ENCODE results near the gene ARHGEF10L. TPM values are rescaled to one million over a fixed set of nuclear protein-coding genes. Genes with fewer than 3 reads are reported as not detected.

Gene ARHGEF10L
- total RNA-seq, 4 donors from 2014 or later = 30.0 to 61.4 (median 44.7) TPM

DNA sequence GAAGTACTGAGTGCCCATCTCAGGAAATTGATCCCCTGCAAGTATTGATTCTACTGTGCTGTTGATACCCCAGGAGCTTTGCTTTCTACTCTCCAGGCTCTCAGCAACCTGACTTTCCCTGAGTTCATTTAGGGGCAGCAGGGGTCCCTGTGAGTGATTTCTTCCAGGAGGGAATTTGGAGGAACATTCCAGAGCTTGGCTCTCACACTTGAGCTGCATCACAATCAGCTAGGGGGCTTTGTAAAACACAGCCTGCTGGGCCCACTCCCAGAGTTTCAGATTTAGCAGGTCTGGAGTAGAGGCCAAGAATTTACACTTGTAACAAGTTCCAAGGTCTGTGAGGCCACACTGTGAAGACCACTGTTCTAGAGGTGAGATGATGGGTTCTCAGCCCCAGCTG lies 199.6 kb downstream of the ARHGEF10L start:
- Histone ChIP-seq H3K36me3 (no peaks in the 10 kb centered on the region), H3K4me1 (peaks cover 0 to 6% (median 0%) of the 10 kb centered on the region in 3 donors), H3K27me3 (peaks cover 0 to 81% (median 1%) of the 10 kb centered on the region in 4 donors), H3K4me3 (no peak overlapping the region), H3K27ac (no peak overlapping the region), H3K9me3 (no peaks in the 10 kb centered on the region)
- intact Hi-C loops (cut with DNase I) = no loop called here
- TF ChIP-seq POLR2A (IDR thresholded peaks at IDR 0.05) = no peak
- TF ChIP-seq, protein P1, sequence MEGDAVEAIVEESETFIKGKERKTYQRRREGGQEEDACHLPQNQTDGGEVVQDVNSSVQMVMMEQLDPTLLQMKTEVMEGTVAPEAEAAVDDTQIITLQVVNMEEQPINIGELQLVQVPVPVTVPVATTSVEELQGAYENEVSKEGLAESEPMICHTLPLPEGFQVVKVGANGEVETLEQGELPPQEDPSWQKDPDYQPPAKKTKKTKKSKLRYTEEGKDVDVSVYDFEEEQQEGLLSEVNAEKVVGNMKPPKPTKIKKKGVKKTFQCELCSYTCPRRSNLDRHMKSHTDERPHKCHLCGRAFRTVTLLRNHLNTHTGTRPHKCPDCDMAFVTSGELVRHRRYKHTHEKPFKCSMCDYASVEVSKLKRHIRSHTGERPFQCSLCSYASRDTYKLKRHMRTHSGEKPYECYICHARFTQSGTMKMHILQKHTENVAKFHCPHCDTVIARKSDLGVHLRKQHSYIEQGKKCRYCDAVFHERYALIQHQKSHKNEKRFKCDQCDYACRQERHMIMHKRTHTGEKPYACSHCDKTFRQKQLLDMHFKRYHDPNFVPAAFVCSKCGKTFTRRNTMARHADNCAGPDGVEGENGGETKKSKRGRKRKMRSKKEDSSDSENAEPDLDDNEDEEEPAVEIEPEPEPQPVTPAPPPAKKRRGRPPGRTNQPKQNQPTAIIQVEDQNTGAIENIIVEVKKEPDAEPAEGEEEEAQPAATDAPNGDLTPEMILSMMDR (IDR thresholded peaks at IDR 0.05) = no peak
- DNase-seq = no peak

- intact Hi-C loops (cut with DNase I) = no loop called here
- Histone ChIP-seq H3K27me3 (peaks cover 0 to 79% (median 1%) of the 10 kb centered on the region in 4 donors), H3K36me3 (no peaks in the 10 kb centered on the region), H3K27ac (no peak overlapping the region), H3K9me3 (no peaks in the 10 kb centered on the region), H3K4me3 (no peak overlapping the region), H3K4me1 (peaks cover 0 to 6% (median 0%) of the 10 kb centered on the region in 3 donors)
- DNase-seq = no peak
- no peak for TF ChIP-seq POLR2A (IDR thresholded peaks at IDR 0.05)
- TF ChIP-seq, protein P1 (IDR thresholded peaks at IDR 0.05) = no peak
- WGBS, 2 donors = 50 to 85% methylated on average over 2 to 5 of the region's 5 CpGs
These were observed 201.6 kb downstream of the ARHGEF10L start for GRCh38 chr1:17741052-17741451.

- no peak overlapping the region for H3K27ac ChIP-seq
- H3K9me3 ChIP-seq = no peaks in the 10 kb centered on the region
- no peak overlapping the region for H3K4me3 ChIP-seq
- peaks cover 0 to 67% (median 1%) of the 10 kb centered on the region in 4 donors for H3K27me3 ChIP-seq
- DNase-seq = no peak
- WGBS, 2 donors = 14 to 18% methylated on average over 5 of the region's 5 CpGs
- no peaks in the 10 kb centered on the region for H3K36me3 ChIP-seq
- intact Hi-C loops (cut with DNase I) = no loop called here
- peaks cover 0 to 6% (median 0%) of the 10 kb centered on the region in 3 donors for H3K4me1 ChIP-seq
- no peak for TF ChIP-seq POLR2A (IDR thresholded peaks at IDR 0.05)
- TF ChIP-seq, protein P1 (IDR thresholded peaks at IDR 0.05) = no peak
These were observed 203.1 kb downstream of the ARHGEF10L start for GRCh38 chr1:17742583-17742982.

DNA sequence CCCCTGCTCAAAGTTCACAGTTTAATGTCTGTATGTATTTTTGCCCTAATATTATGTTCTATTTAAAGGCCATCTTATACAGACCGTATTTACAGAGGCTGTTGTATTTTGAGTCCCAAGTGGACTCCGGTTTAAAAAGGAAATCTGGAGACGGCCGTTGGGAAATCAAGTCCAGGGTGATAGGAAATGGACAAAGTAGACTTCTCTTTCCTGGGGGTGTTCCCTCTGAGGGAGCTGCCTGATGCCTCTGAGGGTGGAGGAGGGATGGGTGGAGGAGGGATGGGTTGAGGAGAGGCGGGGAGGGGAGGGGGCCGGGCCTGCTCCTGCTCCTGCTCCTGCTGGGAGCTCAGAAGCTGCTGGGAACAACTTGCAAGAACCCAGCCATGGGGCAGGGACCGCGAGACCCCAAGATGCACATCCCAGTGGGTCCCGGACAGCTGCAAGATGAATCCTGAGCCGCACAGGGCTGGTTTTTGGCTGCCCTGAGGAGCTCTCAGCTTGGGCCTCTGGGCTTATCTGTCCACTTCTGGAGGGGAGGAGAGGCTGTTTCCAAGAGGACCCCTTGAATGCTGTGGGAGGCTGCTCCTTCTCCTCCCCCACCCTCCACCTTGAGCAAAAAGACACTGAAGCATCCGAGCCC lies 203.6 kb downstream of the ARHGEF10L start:
- DNase-seq = no peak
- intact Hi-C loops (cut with DNase I) = no loop called here

GRCh38 chr1:17743925-17744324 lies 204.4 kb downstream of the ARHGEF10L start:
- peaks cover 0 to 6% (median 0%) of the 10 kb centered on the region in 3 donors for H3K4me1 ChIP-seq
- H3K27ac ChIP-seq = no peak overlapping the region
- H3K4me3 ChIP-seq = no peak overlapping the region
- H3K9me3 ChIP-seq = no peaks in the 10 kb centered on the region
- TF ChIP-seq POLR2A (IDR thresholded peaks at IDR 0.05) = no peak
- TF ChIP-seq, protein P1 (IDR thresholded peaks at IDR 0.05) = no peak
- WGBS, 2 donors = 81 to 100% methylated on average over 2 to 3 of the region's 3 CpGs
- no peaks in the 10 kb centered on the region for H3K36me3 ChIP-seq
- DNase-seq = no peak
- peaks cover 0 to 63% (median 1%) of the 10 kb centered on the region in 4 donors for H3K27me3 ChIP-seq
- intact Hi-C loops (cut with DNase I) = no loop called here

More for the DNA sequence above, 203.6 kb downstream of the ARHGEF10L start:
- H3K27me3 ChIP-seq = peaks cover 0 to 66% (median 1%) of the 10 kb centered on the region in 4 donors
- peaks cover 0 to 6% (median 0%) of the 10 kb centered on the region in 3 donors for H3K4me1 ChIP-seq
- no peak overlapping the region for H3K4me3 ChIP-seq
- H3K9me3 ChIP-seq = no peaks in the 10 kb centered on the region
- no peaks in the 10 kb centered on the region for H3K36me3 ChIP-seq
- TF ChIP-seq, protein P1 (IDR thresholded peaks at IDR 0.05) = no peak
- no peak for TF ChIP-seq POLR2A (IDR thresholded peaks at IDR 0.05)
- no peak overlapping the region for H3K27ac ChIP-seq
- WGBS, 2 donors = 28 to 57% methylated on average over 3 to 8 of the region's 11 CpGs
